Activated T-cell treated with anti-CD3 and anti-CD28 coated beads for 1 hour (primary cell): ENCODE data around the gene RPS6KC1.
"Not testable (repeated sequence)": the region's sequence is repeated elsewhere in the genome, so short reads cannot be mapped to it uniquely, and the experiment has no call there.

Source experiments
- DNase-seq: peaks from one replicate; pipeline ENCODE4 v3.0.0-alpha.2; 2020; ENCODE audit warnings: low read depth

The RPS6KC1 gene

GRCh38 chr1:213054733-213055591, 3.9 kb downstream of the RPS6KC1 start:
- DNase-seq, result no peak

- DNase-seq, result no peak
These were observed 4.7 kb downstream of the RPS6KC1 start for GRCh38 chr1:213055767-213056166.

- no peak for DNase-seq
These were observed 6.4 kb downstream of the RPS6KC1 start for GRCh38 chr1:213057264-213058059.

- no peak for DNase-seq
These were observed 9.8 kb downstream of the RPS6KC1 start for GRCh38 chr1:213060836-213061235.

- DNase-seq, result no peak
These were observed 10.2 kb downstream of the RPS6KC1 start for GRCh38 chr1:213061263-213061662.

GRCh38 chr1:213065800-213066199, 14.8 kb downstream of the RPS6KC1 start:
- no peak for DNase-seq

- no peak for DNase-seq
These were observed 15.3 kb downstream of the RPS6KC1 start for GRCh38 chr1:213066363-213066762.

- no peak for DNase-seq
These were observed 16.3 kb downstream of the RPS6KC1 start for GRCh38 chr1:213067352-213067751.

GRCh38 chr1:213070406-213070805, 19.4 kb downstream of the RPS6KC1 start:
- DNase-seq, result no peak

- DNase-seq, result no peak
These were observed 24.7 kb downstream of the RPS6KC1 start for GRCh38 chr1:213075725-213076124.

- DNase-seq, result no peak
These were observed 31.5 kb downstream of the RPS6KC1 start for GRCh38 chr1:213082420-213083111.

- no peak for DNase-seq
These were observed 32.0 kb downstream of the RPS6KC1 start for GRCh38 chr1:213083112-213083445.

GRCh38 chr1:213087911-213088310, 36.9 kb downstream of the RPS6KC1 start:
- DNase-seq, result no peak

- no peak for DNase-seq
These were observed 39.1 kb downstream of the RPS6KC1 start for GRCh38 chr1:213089924-213090677.

GRCh38 chr1:213094446-213094845, 43.4 kb downstream of the RPS6KC1 start:
- DNase-seq, result no peak

- DNase-seq, result no peak
These were observed 44.4 kb downstream of the RPS6KC1 start for GRCh38 chr1:213095467-213095866.

GRCh38 chr1:213099682-213100399, 48.8 kb downstream of the RPS6KC1 start:
- no peak for DNase-seq

- not testable (repeated sequence) for DNase-seq
These were observed 49.5 kb downstream of the RPS6KC1 start for GRCh38 chr1:213100565-213100964.

GRCh38 chr1:213103377-213104306, 52.6 kb downstream of the RPS6KC1 start:
- DNase-seq, result no peak

GRCh38 chr1:213104604-213105003, 53.6 kb downstream of the RPS6KC1 start:
- no peak for DNase-seq
